Upper lobe of right lung (tissue), 1 donor: Measurements from ENCODE around the gene MPP2. TPM values are rescaled to one million over a fixed set of nuclear protein-coding genes. Genes with fewer than 3 reads are reported as not detected.

Experiments used
- ATAC-seq: fragments of 200-7000 bp; cut with Tn5 transposase; one replicate; pipeline ENCODE4 v1.9.1; 2020; ENCODE audit warnings: mild to moderate bottlenecking, moderate library complexity
- DNase-seq: peaks from one replicate; pipeline ENCODE4 v3.0.0-alpha.2; 2020
- H3K27ac ChIP-seq: fragments of 200-600 bp; one replicate; pipeline ENCODE4 v1.8.0; 2022
- H3K27me3 ChIP-seq: fragments of 200-600 bp; one replicate; pipeline ENCODE4 v1.8.0; 2022; ENCODE audit warnings: mild to moderate bottlenecking
- H3K36me3 ChIP-seq: fragments of 200-600 bp; one replicate; pipeline ENCODE4 v1.8.0; 2022
- H3K4me1 ChIP-seq: fragments of 200-600 bp; one replicate; pipeline ENCODE4 v1.8.0; 2022
- H3K4me3 ChIP-seq: fragments of 200-600 bp; one replicate; pipeline ENCODE4 v1.8.0; 2022; ENCODE audit warnings: mild to moderate bottlenecking
- H3K9me3 ChIP-seq: fragments of 200-600 bp; one replicate; pipeline ENCODE4 v1.8.0; 2022
- intact Hi-C: fragments of 100-400 bp; cut with DNase I; formaldehyde crosslinking; loops from one replicate; pipeline ENCODE4 v1.11.0; 2022
- total RNA-seq: library from RNA; stranded (reverse); fragmentation: NEBNext Ultra II Directional; extraction: Animal tissue kit (Norgen Biotek cat#: 25700); gene quantifications from one replicate; pipeline ENCODE4 v1.2.1, GENCODE V29; 2021
- TF ChIP-seq, protein P1 (sequence below): fragments of 200-600 bp; IDR thresholded peaks from one replicate; pipeline ENCODE4 v1.8.0; 2022; ENCODE audit warnings: antibody characterized with exemption
- donor health status: DM: no; HTN: yes; CAD: no; lungs with severe emphysema.

Gene MPP2
- total RNA-seq, 1 donor from 2014 or later = 0.49 TPM

DNA sequence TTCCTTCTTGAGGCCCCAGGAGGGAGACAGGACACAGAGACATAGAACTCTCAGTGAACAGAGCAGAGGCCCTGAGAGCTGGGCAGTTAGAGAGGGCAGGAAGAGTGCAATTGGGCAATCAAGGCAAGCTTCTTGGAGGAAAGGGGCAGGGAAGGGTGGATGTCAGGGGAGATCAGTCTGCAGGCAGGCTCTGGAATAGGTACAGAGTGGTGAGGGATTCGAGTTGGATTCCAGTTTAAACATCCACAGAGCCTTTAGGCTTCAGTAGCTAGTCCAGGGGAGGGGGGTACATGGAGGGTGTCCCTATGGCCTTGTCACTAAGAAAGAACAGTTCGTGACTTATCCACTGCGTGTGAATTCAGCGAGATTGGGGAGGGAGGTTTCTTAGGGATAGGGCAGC, 44.4 kb upstream of the MPP2 start:
- H3K36me3 ChIP-seq = no peaks in the 10 kb centered on the region
- ATAC-seq = no peak
- H3K4me3 ChIP-seq = no peak overlapping the region
- TF ChIP-seq, protein P1, sequence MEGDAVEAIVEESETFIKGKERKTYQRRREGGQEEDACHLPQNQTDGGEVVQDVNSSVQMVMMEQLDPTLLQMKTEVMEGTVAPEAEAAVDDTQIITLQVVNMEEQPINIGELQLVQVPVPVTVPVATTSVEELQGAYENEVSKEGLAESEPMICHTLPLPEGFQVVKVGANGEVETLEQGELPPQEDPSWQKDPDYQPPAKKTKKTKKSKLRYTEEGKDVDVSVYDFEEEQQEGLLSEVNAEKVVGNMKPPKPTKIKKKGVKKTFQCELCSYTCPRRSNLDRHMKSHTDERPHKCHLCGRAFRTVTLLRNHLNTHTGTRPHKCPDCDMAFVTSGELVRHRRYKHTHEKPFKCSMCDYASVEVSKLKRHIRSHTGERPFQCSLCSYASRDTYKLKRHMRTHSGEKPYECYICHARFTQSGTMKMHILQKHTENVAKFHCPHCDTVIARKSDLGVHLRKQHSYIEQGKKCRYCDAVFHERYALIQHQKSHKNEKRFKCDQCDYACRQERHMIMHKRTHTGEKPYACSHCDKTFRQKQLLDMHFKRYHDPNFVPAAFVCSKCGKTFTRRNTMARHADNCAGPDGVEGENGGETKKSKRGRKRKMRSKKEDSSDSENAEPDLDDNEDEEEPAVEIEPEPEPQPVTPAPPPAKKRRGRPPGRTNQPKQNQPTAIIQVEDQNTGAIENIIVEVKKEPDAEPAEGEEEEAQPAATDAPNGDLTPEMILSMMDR = no peak
- intact Hi-C loops = no loop called here
- H3K4me1 ChIP-seq = peaks cover 5% of the 10 kb centered on the region
- no peak overlapping the region for H3K27ac ChIP-seq
- H3K27me3 ChIP-seq = peaks cover 70% of the 10 kb centered on the region
- no peak for DNase-seq
- H3K9me3 ChIP-seq = no peaks in the 10 kb centered on the region

DNA sequence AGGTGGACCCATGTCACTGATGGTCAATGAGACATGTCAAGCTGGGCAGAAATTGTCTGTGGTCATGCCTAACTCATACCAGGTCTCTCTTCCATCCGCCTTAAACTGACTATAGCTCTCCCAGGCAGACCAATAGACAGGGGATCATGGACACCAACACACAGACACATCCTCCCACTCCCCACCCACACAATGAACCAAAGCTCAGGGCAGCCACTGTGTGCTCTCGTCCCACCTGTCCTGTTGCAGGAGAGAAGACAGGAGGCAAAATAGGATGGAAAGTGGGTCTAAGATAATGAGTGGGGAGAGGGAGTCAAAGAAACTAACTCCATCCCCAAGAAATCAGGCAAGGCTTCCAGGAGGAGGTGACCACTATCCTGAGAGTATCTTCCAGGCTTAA, 43.2 kb upstream of the MPP2 start:
- DNase-seq (no peak), ATAC-seq (no peak)
- H3K36me3 ChIP-seq = no peaks in the 10 kb centered on the region
- intact Hi-C loops = no loop called here
- H3K27ac ChIP-seq = no peak overlapping the region
- H3K4me1 ChIP-seq = peaks cover 5% of the 10 kb centered on the region
- peaks cover 71% of the 10 kb centered on the region for H3K27me3 ChIP-seq
- TF ChIP-seq, protein P1 = no peak
- H3K4me3 ChIP-seq = no peak overlapping the region
- H3K9me3 ChIP-seq = no peaks in the 10 kb centered on the region

DNA sequence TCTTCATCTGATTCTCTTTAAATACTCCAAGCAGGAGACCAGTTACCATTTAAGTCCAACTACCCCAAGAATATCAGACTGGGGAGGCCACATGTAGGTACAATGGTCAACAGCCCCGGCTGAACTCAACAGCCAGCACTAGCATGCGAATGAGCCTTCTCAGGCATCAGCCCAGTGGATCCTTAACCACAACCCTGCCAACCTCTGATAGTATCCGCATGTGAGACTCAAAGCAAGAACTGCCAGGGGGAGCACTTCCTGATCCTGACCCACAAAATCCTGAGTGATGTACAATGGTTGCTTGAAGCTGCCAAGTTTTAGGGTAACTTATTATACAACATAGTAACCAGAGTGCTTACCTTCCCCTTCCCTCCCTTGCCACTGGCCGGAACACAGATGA, 42.4 kb upstream of the MPP2 start:
- no peaks in the 10 kb centered on the region for H3K9me3 ChIP-seq
- DNase-seq (no peak), ATAC-seq (no peak)
- no peaks in the 10 kb centered on the region for H3K36me3 ChIP-seq
- TF ChIP-seq, protein P1 = no peak
- H3K27me3 ChIP-seq = peaks cover 69% of the 10 kb centered on the region
- H3K4me3 ChIP-seq = no peak overlapping the region
- intact Hi-C loops = loop anchor here (10.0 kb wide), 1 partner anchor 45 kb away; no protein-coding TSS in a partner anchor
- no peak overlapping the region for H3K27ac ChIP-seq
- H3K4me1 ChIP-seq = peaks cover 5% of the 10 kb centered on the region

DNA sequence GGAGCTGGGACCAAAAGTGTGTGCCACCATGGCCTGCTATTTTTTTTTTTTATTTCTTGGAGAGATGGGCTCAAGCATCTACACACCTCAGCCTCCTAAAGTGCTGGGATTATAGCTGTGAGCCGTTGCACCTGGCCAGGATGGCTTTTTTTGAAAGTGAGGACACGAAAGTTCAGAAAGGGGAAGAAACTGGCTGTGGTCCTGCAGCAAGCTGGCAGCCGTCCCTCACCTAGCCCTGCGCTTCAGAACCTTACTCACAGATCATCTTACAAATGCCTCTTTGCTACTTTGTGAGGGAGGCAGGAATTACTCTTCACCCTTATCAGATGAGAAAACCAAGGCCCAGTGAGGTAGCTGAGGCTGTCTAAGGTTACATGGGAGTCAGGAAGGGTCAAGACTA, 39.4 kb upstream of the MPP2 start:
- intact Hi-C loops = loop anchor here (10.0 kb wide), 1 partner anchor 48 kb away; no protein-coding TSS in a partner anchor
- TF ChIP-seq, protein P1 = no peak
- Histone ChIP-seq H3K27ac (no peak overlapping the region), H3K36me3 (no peaks in the 10 kb centered on the region), H3K4me1 (no peaks in the 10 kb centered on the region), H3K27me3 (peaks cover 40% of the 10 kb centered on the region), H3K4me3 (no peak overlapping the region), H3K9me3 (no peaks in the 10 kb centered on the region)
- DNase-seq (no peak), ATAC-seq (no peak)

DNA sequence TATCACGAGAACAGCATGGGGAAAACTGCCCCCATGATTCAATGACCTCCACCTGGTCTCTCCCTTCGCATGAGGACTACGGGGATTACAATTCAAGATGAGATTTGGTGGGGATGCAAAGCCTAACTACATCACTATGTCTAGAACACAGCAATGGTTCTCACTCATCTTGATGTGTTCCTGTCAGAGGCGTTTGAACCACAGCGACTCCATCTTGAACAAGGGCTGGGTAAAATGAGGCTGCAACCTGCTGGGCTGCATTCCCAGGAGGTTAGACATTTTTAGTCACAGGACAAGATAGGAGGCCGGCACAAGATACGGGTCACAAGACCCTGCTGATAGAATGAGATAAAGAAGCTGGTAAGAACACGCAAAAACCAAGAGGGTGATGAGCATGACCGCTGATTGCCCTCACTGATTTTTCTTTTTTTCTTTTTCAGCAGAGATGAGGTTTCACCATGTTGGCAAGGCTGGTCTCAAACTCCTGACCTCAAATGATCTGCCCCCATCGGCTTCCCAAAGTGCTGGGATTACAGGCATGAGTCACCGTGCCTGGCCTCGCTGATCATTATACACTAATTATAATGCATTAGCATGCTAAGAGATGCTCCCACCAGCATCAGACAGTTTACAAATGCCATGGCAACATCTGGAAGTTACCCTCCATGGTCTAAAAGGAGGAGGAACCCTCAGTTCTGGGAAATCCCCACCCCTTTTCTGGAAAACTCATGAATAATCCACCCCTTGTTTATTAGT, 37.9 kb upstream of the MPP2 start:
- no peaks in the 10 kb centered on the region for H3K4me1 ChIP-seq
- intact Hi-C loops = loop anchor here (10.0 kb wide), 1 partner anchor 50 kb away; no protein-coding TSS in a partner anchor
- H3K27ac ChIP-seq = no peak overlapping the region
- ATAC-seq = no peak
- no peaks in the 10 kb centered on the region for H3K9me3 ChIP-seq
- no peak overlapping the region for H3K4me3 ChIP-seq
- no peak for DNase-seq
- no peaks in the 10 kb centered on the region for H3K36me3 ChIP-seq
- TF ChIP-seq, protein P1 = no peak
- H3K27me3 ChIP-seq = peaks cover 25% of the 10 kb centered on the region
